Ascending aorta (tissue), 2 donors: ENCODE measurements around the gene TRIP11. TPM values are rescaled to one million over a fixed set of nuclear protein-coding genes. Genes with fewer than 3 reads are reported as not detected.

ENCODE experiments used
- DNase-seq, 2 donors: peaks; one replicate each; pipeline ENCODE4 v3.0.0-alpha.2; 2019; ENCODE audit warnings: low spot score in 2 of 2
- H3K27ac ChIP-seq, 2 donors: fragments of 200-600 bp; sonication (generic); one replicate each; pipeline ENCODE4 v1.5.1; 2016 to 2017; ENCODE audit warnings: mild to moderate bottlenecking in 1 of 2
- H3K27me3 ChIP-seq: fragments of 200-600 bp; sonication (generic); one replicate; pipeline ENCODE4 v1.5.1; 2017
- H3K36me3 ChIP-seq, 2 donors: fragments of 200-600 bp; sonication (generic); one replicate each; pipeline ENCODE4 v1.5.1; 2016
- H3K4me1 ChIP-seq, 2 donors: fragments of 200-600 bp; sonication (generic); one replicate each; pipeline ENCODE4 v1.5.1; 2016 to 2017; ENCODE audit warnings: mild to moderate bottlenecking in 1 of 2
- H3K4me3 ChIP-seq, 2 donors: fragments of 200-600 bp; sonication (generic); one replicate each; pipeline ENCODE4 v1.5.1; 2016 to 2017; ENCODE audit warnings: mild to moderate bottlenecking in 1 of 2
- H3K9me3 ChIP-seq, 2 donors: fragments of 200-600 bp; sonication (generic); one replicate each; pipeline ENCODE4 v1.5.1; 2016
- CTCF ChIP-seq, 3 experiments: fragments of 200-600 bp in 2 of 3; fragments of 450-650 bp in 1 of 3; sonication (generic) in 2 of 3; IDR thresholded peaks; one replicate each; pipeline ENCODE4 v1.5.1; 2016 to 2019; ENCODE audit warnings: antibody characterized with exemption in 3 of 3, mild to moderate bottlenecking in 1 of 3, moderate library complexity in 1 of 3
- intact Hi-C: fragments of 100-400 bp; cut with DNase I; formaldehyde crosslinking; loops from one replicate; pipeline ENCODE4 v1.15.1; 2023
- total RNA-seq: library from RNA; depleted of rRNA; stranded (reverse); fragments of >200 nt; gene quantifications from one replicate; pipeline ENCODE4 v1.1.0, GENCODE V29; 2016

The TRIP11 gene
- total RNA-seq, 1 donor from 2014 or later, result 8.8 TPM

- TF ChIP-seq CTCF (IDR thresholded peaks at IDR 0.05), result no peak
- no peak overlapping the region for H3K4me3 ChIP-seq
- no peaks in the 10 kb centered on the region for H3K4me1 ChIP-seq
- no peak for DNase-seq
- H3K27me3 ChIP-seq, result no peaks in the 10 kb centered on the region
- peaks cover 25 to 49% of the 10 kb centered on the region in 2 donors for H3K36me3 ChIP-seq
- intact Hi-C loops, result no loop called here
- H3K27ac ChIP-seq, result no peak overlapping the region
- no peaks in the 10 kb centered on the region for H3K9me3 ChIP-seq
Observed at GRCh38 chr14:92004062-92004461, 35.8 kb downstream of the TRIP11 start.

- peaks cover 0 to 5% of the 10 kb centered on the region in 2 donors for H3K36me3 ChIP-seq
- intact Hi-C loops, result loop anchor here (5.0 to 10.0 kb wide), 2 partner anchors 214 to 347 kb away; no protein-coding TSS in a partner anchor
- H3K9me3 ChIP-seq, result no peaks in the 10 kb centered on the region
- no peak overlapping the region for H3K27ac ChIP-seq
- peaks cover 0 to 6% of the 10 kb centered on the region in 2 donors for H3K4me1 ChIP-seq
- TF ChIP-seq CTCF (IDR thresholded peaks at IDR 0.05), result no peak
- no peaks in the 10 kb centered on the region for H3K27me3 ChIP-seq
- no peak for DNase-seq
- H3K4me3 ChIP-seq, result no peak overlapping the region
Observed at GRCh38 chr14:91998667-91999570, 40.9 kb downstream of the TRIP11 start.

GRCh38 chr14:91997492-91997891, 42.4 kb downstream of the TRIP11 start:
- Histone ChIP-seq H3K9me3 (no peaks in the 10 kb centered on the region), H3K27ac (peak overlapping the region in 1 of 2 donors; percentile 7), H3K36me3 (peaks cover 4 to 16% of the 10 kb centered on the region in 2 donors), H3K27me3 (no peaks in the 10 kb centered on the region), H3K4me1 (peaks cover 0 to 9% of the 10 kb centered on the region in 2 donors), H3K4me3 (no peak overlapping the region)
- no peak for DNase-seq
- intact Hi-C loops, result loop anchor here (2.0 to 10.0 kb wide), 3 partner anchors 53 to 345 kb away; no protein-coding TSS in a partner anchor
- TF ChIP-seq CTCF (IDR thresholded peaks at IDR 0.05), result no peak

- peaks cover 4 to 21% of the 10 kb centered on the region in 2 donors for H3K36me3 ChIP-seq
Observed at GRCh38 chr14:91996948-91997371, 42.9 kb downstream of the TRIP11 start.

GRCh38 chr14:91987192-91987591, 52.7 kb downstream of the TRIP11 start:
- Histone ChIP-seq H3K4me3 (no peak overlapping the region), H3K27me3 (no peaks in the 10 kb centered on the region), H3K36me3 (peaks cover 5 to 18% of the 10 kb centered on the region in 2 donors), H3K27ac (peak overlapping the region; percentile 21 to 37), H3K4me1 (peaks cover 2 to 32% of the 10 kb centered on the region in 2 donors), H3K9me3 (no peaks in the 10 kb centered on the region)
- DNase-seq, result no peak
- intact Hi-C loops, result no loop called here
- TF ChIP-seq CTCF (IDR thresholded peaks at IDR 0.05), result no peak

More at GRCh38 chr14:91996948-91997371, 42.9 kb downstream of the TRIP11 start:
- no peaks in the 10 kb centered on the region for H3K27me3 ChIP-seq
- H3K4me1 ChIP-seq, result peaks cover 0 to 9% of the 10 kb centered on the region in 2 donors
- peak overlapping the region in 1 of 2 donors; percentile 63 for H3K27ac ChIP-seq
- no peak for DNase-seq
- no peaks in the 10 kb centered on the region for H3K9me3 ChIP-seq
- no peak overlapping the region for H3K4me3 ChIP-seq
- TF ChIP-seq CTCF (IDR thresholded peaks at IDR 0.05), result peak; percentile 31 to 74 (median 61)
- intact Hi-C loops, result loop anchor here (2.0 to 10.0 kb wide), 3 partner anchors 52 to 345 kb away; no protein-coding TSS in a partner anchor
